ENCODE data around the gene TMEM186. TPM values are rescaled to one million over a fixed set of nuclear protein-coding genes. Genes with fewer than 3 reads are reported as not detected.
A peak's percentile ranks its signal among the peaks of the same experiment; 100 is the strongest.
"Not testable (repeated sequence)": the region's sequence is repeated elsewhere in the genome, so short reads cannot be mapped to it uniquely, and the experiment has no call there.

The TMEM186 gene
- polyA plus RNA-seq, 12 donors = 8.3 to 13.8 (median 10.2) TPM; not detected in 1

- no peak for DNase-seq
These were observed 21.3 kb downstream of the TMEM186 start for GRCh38 chr16:8776129-8776584.

- no peak for DNase-seq
These were observed 22.1 kb downstream of the TMEM186 start for GRCh38 chr16:8775359-8775758.

- DNase-seq = no peak
These were observed 23.2 kb downstream of the TMEM186 start for GRCh38 chr16:8774208-8774607.

GRCh38 chr16:8773537-8773936, 23.9 kb downstream of the TMEM186 start:
- no peak for DNase-seq

- no peak for DNase-seq
These were observed 28.7 kb downstream of the TMEM186 start for GRCh38 chr16:8768692-8769091.

- no peak for DNase-seq
These were observed 29.2 kb downstream of the TMEM186 start for GRCh38 chr16:8768283-8768682.

GRCh38 chr16:8767176-8767575, 30.3 kb downstream of the TMEM186 start:
- DNase-seq = no peak

GRCh38 chr16:8764525-8765250, 32.8 kb downstream of the TMEM186 start:
- DNase-seq = no peak

GRCh38 chr16:8763899-8764298, 33.5 kb downstream of the TMEM186 start:
- DNase-seq = no peak

GRCh38 chr16:8763083-8763482, 34.4 kb downstream of the TMEM186 start:
- DNase-seq = no peak

GRCh38 chr16:8762254-8762653, 35.2 kb downstream of the TMEM186 start:
- no peak for DNase-seq

GRCh38 chr16:8761078-8761477, 36.4 kb downstream of the TMEM186 start:
- no peak for DNase-seq

- no peak for DNase-seq
These were observed 37.4 kb downstream of the TMEM186 start for GRCh38 chr16:8760021-8760420.

- no peak for DNase-seq
These were observed 39.4 kb downstream of the TMEM186 start for GRCh38 chr16:8758022-8758421.

GRCh38 chr16:8756755-8757154, 40.7 kb downstream of the TMEM186 start:
- DNase-seq = no peak

GRCh38 chr16:8753416-8754054, 43.9 kb downstream of the TMEM186 start:
- no peak for DNase-seq

- DNase-seq = no peak
These were observed 44.7 kb downstream of the TMEM186 start for GRCh38 chr16:8752706-8753105.

GRCh38 chr16:8751481-8752311, 45.7 kb downstream of the TMEM186 start:
- DNase-seq = peak; percentile 6

GRCh38 chr16:8748944-8749343, 48.5 kb downstream of the TMEM186 start:
- DNase-seq = not testable (repeated sequence)

Measured in muscle of arm (tissue), 12 donors.